ENCODE data around the gene SAA4. TPM values are rescaled to one million over a fixed set of nuclear protein-coding genes. Genes with fewer than 3 reads are reported as not detected.
A peak's percentile ranks its signal among the peaks of the same experiment; 100 is the strongest.
"Not testable (repeated sequence)": the region's sequence is repeated elsewhere in the genome, so short reads cannot be mapped to it uniquely, and the experiment has no call there.

SAA4 gene
- 0.64 TPM for total RNA-seq

GRCh38 chr11:18236664-18237356 is at the start of gene SAA4:
Gene SAA4 (minus strand): TSS chr11:18236802. CDS start chr11:18235926, 876 bp downstream.
- no peak for ATAC-seq

DNA sequence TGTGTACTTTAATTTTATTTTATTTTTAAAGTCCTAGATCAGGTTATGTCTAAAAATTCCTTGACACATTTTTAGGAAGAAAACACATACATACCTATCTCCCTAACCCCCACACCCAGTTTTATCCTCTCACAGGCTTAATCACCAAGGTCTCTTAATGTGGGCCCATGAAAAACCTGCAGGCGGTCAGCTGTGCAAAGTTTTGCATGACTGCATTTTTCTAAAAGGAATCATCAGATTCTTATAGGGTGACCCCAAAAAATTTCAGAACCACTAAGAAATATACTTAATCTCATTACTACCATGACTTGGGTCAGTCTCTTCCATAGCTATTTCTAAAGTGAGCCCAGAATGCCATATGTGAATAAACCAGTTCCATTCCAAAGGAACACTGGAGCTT is 49.2 kb upstream of the SAA4 start:
- no peak for ATAC-seq

- ATAC-seq, result no peak
Measured at GRCh38 chr11:18282626-18283025, 46.0 kb upstream of the SAA4 start.

- ATAC-seq, result no peak
Measured at GRCh38 chr11:18280438-18281045, 43.9 kb upstream of the SAA4 start.

GRCh38 chr11:18277565-18278271 is 41.1 kb upstream of the SAA4 start:
- ATAC-seq, result no peak

DNA sequence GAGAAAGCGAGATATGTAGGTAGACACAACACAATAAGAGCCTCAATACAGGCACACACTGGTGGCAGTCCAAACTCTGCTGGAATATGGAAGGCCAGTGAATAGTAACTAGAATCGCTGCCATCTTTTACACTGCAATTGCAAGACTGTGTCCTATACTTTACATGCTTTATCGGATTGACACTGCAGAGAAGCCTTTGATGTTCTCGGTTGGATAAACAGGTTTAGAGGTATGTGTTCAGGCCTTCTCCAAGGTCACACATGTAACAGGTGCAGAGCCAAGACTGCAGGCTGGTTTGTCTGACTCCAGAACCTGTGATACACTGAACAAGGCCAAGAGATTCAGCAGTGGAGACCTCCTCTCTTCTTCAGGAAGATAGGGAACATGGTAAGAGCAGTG is 34.6 kb upstream of the SAA4 start:
- ATAC-seq, result no peak

- ATAC-seq, result no peak
Measured at GRCh38 chr11:18270102-18270501, 33.5 kb upstream of the SAA4 start.

- not testable (repeated sequence) for ATAC-seq
Measured at GRCh38 chr11:18269252-18269651, 32.6 kb upstream of the SAA4 start.

DNA sequence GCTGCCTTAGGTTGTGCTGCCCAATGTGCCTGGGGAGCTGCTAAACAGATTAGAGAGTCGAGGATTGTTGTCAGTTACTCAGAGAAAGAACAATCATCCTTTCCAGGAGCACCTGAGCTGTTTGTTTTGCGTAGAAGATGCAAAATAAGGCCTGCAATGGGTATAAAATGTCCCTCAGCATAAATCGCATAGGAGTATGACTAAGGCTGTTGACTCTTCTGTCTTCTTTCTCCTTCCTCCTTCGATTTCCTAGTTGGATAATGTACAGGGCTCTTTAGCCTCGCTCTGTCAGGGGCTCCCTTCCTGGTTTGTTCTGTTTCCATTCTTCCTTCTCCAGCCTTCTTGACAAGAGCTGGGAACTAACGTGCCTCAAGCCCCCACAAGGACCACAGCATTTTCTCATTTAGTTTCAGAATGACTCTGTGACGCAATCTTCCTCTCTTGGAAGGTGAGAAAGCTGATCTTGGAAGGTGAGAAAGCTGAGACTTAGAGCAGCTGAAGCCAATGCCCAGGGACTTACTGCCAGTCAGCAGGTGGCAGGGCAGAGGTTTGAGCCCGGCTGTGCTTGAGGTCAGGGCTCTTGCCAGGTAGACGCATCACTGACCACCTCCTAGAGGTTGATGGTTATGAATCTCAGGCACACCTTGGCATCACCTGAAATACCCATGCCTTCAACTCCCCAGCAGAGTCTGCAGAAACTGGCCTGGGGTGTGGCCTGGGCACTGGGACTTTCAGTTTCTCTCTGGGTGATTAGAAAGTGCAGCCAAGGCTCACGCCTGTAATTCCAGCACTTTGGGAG is 30.9 kb upstream of the SAA4 start:
- ATAC-seq, result peak; percentile 83

- ATAC-seq, result peak; percentile 37
Measured at GRCh38 chr11:18265949-18266348, 29.3 kb upstream of the SAA4 start, which contains the start of gene SAA1. Gene SAA1 (plus strand): TSS chr11:18266264. CDS start chr11:18266888, 624 bp downstream.

DNA sequence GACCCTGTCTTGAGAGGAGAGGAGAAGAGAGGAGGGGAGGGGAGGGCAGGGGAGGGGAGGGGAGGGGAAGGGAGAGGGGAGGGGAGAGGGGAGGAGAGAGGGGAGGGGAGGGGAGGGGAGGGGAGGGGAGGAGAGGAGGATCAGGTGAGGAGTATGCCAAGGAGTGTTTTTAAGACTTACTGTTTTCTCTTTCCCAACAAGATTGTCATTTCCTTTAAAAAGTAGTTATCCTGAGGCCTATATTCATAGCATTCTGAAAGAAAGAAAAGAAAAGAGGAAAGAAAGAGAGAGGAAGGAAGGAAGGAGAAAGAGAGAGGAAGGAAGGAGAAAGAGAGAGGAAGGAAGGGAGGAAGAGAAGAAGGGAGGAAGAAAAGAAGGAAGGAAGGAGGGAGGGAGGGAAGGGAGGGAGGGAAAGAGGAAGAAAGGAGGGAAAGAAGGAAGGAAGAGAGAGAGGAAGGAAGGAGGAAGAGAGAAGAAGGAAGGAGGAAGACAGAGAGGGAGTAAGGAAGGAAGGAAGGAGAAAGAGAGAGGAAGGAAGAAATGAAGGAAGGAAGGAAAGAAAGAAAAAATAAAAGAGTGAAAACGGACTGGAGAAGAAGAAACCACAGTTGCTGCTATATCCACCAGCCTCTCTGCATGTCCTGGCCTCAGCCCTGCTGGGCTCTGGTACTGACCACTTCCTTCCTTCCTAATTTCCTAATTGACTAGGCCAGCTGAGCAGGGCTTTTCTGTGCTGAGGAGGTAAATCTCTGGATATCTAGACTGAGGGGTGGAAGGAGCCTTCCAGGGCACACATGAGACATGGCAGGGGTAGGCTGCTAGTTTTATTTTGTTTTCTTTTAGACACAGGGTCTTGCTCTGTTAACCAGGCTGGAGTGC is 28.3 kb upstream of the SAA4 start:
- no peak for ATAC-seq

DNA sequence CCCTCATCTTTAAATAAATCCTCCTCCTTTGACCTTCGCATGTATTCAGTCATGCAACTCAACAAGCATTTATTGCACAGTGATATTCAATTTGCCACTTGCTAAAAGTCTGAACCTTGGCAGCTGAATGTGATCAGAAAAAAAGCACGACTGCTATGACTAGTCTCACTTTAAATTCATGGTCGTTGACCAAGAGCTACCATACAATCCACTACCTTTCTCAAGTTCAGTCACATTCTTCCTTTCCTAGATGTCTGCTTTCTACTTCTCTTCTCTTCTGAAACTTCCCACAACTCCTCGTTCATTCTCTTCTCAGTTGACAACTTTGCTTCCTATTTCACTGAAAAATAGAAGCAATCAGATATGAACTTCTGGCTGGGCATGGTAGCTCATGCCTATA is 27.4 kb upstream of the SAA4 start:
- no peak for ATAC-seq

- not testable (repeated sequence) for ATAC-seq
Measured at GRCh38 chr11:18262681-18263350, 26.2 kb upstream of the SAA4 start.

DNA sequence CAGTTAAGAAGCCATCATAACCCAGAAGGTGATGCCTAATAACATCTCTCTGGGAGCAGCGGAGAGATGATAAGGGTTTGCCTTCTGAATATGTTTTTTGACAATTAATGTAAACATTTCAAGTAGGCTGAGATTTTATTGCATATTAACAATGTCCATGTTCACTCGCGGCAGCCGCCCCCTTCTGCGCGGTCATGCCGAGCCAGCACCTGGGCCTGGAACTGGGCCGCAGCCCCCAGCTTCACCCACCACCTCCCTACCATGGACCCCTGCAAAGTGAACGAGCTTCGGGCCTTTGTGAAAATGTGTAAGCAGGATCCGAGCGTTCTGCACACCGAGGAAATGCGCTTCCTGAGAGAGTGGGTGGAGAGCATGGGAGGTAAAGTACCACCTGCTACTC is 25.1 kb upstream of the SAA4 start:
- no peak for ATAC-seq

DNA sequence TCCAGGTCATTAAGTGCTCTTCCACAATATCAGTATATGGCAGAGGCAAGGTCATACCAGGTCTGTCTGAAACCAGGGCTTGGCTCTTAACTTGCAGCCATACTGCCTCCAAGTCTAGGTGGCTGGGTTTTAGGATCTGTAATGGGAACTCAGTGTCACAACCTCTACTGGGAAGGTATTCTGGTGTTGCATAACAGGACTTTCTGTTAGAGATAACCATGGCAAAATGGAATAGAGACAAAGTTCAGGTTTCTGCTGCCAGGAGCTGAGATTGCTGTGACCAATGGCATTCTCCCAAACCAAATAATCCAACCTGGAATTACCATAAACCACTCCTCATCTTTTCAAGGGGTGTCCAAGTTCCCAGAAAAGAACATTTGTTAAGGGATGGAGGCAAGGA is 22.7 kb upstream of the SAA4 start:
- no peak for ATAC-seq

DNA sequence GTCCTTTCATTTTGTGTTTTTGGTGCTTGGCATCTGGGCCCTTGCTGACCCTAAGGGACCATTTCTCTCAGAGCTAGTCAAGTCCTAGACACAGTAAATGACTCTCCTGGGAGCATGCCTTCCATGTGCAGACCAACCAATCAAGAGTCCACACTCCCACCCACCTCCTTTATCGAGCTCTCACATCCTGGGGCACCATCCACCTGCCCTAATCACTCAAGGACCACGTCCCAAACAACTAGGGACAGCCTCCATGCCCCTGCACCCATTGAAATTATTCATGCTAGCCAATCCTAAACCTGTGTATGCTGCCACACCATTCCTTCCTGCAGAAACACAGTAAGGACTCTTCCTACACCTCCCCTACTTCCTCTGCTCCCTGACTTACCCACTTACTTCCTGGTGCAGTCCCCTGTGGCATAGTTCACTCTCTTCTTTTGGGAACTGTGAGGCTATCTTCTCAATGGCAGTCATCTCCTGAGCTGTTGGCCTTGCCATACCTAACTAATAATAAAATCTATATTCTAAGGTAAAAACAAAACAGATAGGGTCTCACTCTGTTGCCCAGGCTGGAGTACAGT is 18.3 kb upstream of the SAA4 start:
- no peak for ATAC-seq

- no peak for ATAC-seq
Measured at GRCh38 chr11:18253778-18254338, 17.3 kb upstream of the SAA4 start.

DNA sequence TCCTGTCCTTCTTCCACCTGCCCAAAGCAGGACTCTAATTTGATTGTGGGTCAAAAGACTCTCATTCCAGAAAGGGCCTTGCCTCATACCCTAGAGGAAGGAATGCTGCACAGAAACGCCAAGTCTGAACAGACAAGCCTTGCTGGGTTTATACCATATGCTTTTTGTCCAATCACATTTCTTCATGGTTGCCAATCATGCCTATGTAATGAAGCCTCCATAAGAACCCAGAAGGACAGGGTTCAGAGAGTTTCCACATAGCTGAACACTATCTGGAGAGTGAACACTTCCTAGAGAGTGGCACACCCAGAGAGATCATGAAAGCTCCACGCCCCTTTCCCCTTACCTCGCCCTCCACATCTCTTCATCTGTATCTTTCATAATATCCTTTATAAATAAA is 16.6 kb upstream of the SAA4 start:
- ATAC-seq, result peak; percentile 88

GRCh38 chr11:18248561-18248960 is 12.0 kb upstream of the SAA4 start, which contains the start of gene SAA2:
Gene SAA2 (minus strand): TSS chr11:18248668. CDS start chr11:18248011, 657 bp downstream.
- ATAC-seq, result peak; percentile 2

DNA sequence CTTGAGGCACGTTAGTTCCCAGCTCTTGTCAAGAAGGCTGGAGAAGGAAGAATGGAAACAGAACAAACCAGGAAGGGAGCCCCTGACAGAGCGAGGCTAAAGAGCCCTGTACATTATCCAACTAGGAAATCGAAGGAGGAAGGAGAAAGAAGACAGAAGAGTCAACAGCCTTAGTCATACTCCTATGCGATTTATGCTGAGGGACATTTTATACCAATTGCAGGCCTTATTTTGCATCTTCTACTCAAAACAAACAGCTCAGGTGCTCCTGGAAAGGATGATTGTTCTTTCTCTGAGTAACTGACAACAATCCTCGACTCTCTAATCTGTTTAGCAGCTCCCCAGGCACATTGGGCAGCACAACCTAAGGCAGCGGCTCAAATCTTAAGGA is 10.6 kb upstream of the SAA4 start:
- ATAC-seq, result peak; percentile 53
